ENCODE measurements around the gene CNTN5. TPM values are rescaled to one million over a fixed set of nuclear protein-coding genes. Genes with fewer than 3 reads are reported as not detected.

The CNTN5 gene
- total RNA-seq, 1 donor from 2014 or later: 0.36 TPM

DNA sequence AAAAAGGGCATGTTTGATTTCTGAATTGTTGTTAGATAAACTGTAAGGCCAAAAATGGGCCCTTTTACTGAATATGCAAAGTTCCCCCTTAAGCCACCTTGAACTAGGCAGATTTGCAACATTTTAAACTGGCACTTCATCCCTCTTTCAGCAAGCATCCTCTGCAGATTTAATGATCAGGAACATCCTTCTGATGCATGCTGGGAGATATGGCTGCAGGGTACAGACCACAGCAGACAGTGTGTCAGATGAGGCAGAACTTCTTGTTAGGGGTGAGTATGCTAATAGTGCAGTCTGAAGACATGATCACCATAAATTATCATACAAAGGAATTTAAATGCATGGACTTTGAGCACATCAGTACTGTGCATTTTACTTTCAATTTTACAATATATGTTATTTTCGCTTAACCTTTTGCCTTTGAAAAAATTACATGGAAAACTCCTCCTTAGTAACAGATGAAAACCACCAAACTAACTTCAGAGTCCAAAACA is 1203.8 kb downstream of the CNTN5 start:
- TF ChIP-seq, protein P1, sequence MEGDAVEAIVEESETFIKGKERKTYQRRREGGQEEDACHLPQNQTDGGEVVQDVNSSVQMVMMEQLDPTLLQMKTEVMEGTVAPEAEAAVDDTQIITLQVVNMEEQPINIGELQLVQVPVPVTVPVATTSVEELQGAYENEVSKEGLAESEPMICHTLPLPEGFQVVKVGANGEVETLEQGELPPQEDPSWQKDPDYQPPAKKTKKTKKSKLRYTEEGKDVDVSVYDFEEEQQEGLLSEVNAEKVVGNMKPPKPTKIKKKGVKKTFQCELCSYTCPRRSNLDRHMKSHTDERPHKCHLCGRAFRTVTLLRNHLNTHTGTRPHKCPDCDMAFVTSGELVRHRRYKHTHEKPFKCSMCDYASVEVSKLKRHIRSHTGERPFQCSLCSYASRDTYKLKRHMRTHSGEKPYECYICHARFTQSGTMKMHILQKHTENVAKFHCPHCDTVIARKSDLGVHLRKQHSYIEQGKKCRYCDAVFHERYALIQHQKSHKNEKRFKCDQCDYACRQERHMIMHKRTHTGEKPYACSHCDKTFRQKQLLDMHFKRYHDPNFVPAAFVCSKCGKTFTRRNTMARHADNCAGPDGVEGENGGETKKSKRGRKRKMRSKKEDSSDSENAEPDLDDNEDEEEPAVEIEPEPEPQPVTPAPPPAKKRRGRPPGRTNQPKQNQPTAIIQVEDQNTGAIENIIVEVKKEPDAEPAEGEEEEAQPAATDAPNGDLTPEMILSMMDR (IDR thresholded peaks at IDR 0.05; ENCODE audit: borderline replicate concordance): no peak
- no peak for DNase-seq
- intact Hi-C loops (cut with micrococcal nuclease): no loop called here
- H3K9me3 ChIP-seq (replicated peaks): no peaks in the 10 kb centered on the region
- H3K4me3 ChIP-seq: no peak overlapping the region
- H3K36me3 ChIP-seq: no peaks in the 10 kb centered on the region
- no peak overlapping the region for H3K27ac ChIP-seq (replicated peaks)
- H3K4me1 ChIP-seq: no peaks in the 10 kb centered on the region
- no peaks in the 10 kb centered on the region for H3K27me3 ChIP-seq (ENCODE audit: low read depth)

DNA sequence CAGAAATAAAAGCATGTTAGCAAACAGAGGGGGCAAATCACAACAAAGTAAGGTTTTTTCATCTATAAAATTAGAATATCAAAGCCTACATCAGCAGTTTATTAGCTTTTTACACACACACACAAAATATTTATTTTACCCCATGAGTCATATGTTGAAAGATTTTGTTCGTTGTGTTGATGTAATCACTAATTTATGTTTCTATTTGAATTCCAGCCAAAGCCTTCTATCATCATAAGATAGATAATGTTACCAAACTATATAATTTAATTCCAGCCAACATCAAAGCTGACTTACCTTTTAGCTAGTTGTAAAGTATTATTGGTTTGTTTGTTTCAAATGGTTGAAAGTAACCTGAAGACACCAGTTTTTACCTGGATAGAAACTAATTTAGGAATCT is 1208.3 kb downstream of the CNTN5 start:
- Histone ChIP-seq H3K9me3 (replicated peaks) (peaks cover 7% of the 10 kb centered on the region), H3K4me3 (no peak overlapping the region), H3K4me1 (no peaks in the 10 kb centered on the region), H3K36me3 (no peaks in the 10 kb centered on the region), H3K27ac (replicated peaks) (no peak overlapping the region), H3K27me3 (ENCODE audit: low read depth) (no peaks in the 10 kb centered on the region)
- intact Hi-C loops (cut with micrococcal nuclease): no loop called here
- TF ChIP-seq, protein P1 (IDR thresholded peaks at IDR 0.05; ENCODE audit: borderline replicate concordance): no peak
- no peak for DNase-seq

DNA sequence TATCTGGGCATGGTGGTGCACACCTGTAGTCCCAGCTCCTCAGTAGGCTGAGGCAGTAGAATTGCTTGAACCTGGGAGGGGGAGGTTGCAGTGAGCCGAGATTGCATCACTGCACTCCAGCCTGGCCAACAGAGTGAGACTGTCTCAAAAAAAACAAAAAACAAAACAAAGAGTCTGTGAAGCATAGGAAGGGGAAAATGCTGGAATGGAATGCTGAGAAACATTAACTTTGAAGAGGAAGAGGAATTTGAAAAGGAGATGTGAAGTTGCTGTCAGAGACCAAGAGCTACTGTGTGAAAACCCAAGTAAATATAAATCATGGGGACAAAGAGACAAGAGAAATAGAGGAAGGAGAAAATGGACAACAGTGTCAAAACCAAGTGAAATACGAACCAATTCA is 1211.3 kb downstream of the CNTN5 start:
- no peak for DNase-seq
- no peak overlapping the region for H3K27ac ChIP-seq (replicated peaks)
- peaks cover 10% of the 10 kb centered on the region for H3K9me3 ChIP-seq (replicated peaks)
- no peaks in the 10 kb centered on the region for H3K27me3 ChIP-seq (ENCODE audit: low read depth)
- H3K4me3 ChIP-seq: no peak overlapping the region
- TF ChIP-seq, protein P1 (IDR thresholded peaks at IDR 0.05; ENCODE audit: borderline replicate concordance): no peak
- no peaks in the 10 kb centered on the region for H3K36me3 ChIP-seq
- H3K4me1 ChIP-seq: no peaks in the 10 kb centered on the region
- intact Hi-C loops (cut with micrococcal nuclease): no loop called here

DNA sequence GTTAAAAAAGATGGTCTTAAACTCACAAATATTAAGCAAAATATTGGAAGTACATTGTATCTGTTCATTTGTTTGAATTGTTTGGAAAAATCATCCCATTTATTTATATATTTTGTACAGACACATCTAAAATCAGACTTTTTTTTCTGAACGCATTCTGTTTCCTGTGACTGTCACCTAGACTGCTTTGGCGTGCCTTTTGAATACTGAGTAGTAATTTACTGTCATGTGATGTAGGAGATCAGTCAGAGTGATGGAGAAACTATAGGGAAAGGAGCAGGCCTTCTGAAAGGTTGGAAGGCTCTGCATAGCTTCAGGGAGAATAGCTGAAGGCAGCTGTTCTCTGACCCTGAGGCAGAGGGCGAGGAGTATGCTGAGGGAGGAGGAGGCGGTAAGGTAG is 1214.3 kb downstream of the CNTN5 start:
- no peak for DNase-seq
- Histone ChIP-seq H3K27ac (replicated peaks) (no peak overlapping the region), H3K9me3 (replicated peaks) (peaks cover 10% of the 10 kb centered on the region), H3K36me3 (no peaks in the 10 kb centered on the region), H3K4me3 (no peak overlapping the region), H3K27me3 (ENCODE audit: low read depth) (no peaks in the 10 kb centered on the region), H3K4me1 (no peaks in the 10 kb centered on the region)
- TF ChIP-seq, protein P1 (IDR thresholded peaks at IDR 0.05; ENCODE audit: borderline replicate concordance): no peak
- intact Hi-C loops (cut with micrococcal nuclease): no loop called here

DNA sequence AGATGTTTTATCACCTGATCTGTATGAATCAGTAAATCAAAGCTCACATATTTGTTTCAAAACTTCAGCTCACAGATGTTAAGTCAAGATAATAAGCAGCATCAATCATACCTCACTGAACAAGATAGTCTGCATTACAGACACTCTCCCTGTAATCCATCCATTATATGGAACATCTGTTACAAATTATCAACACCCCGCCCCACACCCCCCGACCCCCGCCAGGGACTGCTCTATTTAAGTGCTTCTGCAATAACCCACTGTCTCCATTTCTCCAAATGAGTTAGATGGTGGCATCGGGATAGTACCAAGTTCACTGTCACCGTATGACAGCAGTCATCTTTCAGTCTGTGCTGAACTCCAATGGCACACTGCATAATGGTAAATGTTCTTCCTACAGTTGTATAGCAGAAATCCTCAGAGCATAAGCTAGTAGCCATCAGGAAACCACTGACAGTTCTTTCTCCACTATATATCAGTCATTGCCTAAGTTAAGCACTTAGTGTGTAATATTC is 1219.3 kb downstream of the CNTN5 start:
- Histone ChIP-seq H3K27ac (replicated peaks) (no peak overlapping the region), H3K4me3 (no peak overlapping the region), H3K27me3 (ENCODE audit: low read depth) (no peaks in the 10 kb centered on the region), H3K36me3 (no peaks in the 10 kb centered on the region), H3K4me1 (no peaks in the 10 kb centered on the region), H3K9me3 (replicated peaks) (no peaks in the 10 kb centered on the region)
- intact Hi-C loops (cut with micrococcal nuclease): no loop called here
- TF ChIP-seq, protein P1 (IDR thresholded peaks at IDR 0.05; ENCODE audit: borderline replicate concordance): no peak
- DNase-seq: no peak
